Measurements from ENCODE around the gene HGS.

DNA sequence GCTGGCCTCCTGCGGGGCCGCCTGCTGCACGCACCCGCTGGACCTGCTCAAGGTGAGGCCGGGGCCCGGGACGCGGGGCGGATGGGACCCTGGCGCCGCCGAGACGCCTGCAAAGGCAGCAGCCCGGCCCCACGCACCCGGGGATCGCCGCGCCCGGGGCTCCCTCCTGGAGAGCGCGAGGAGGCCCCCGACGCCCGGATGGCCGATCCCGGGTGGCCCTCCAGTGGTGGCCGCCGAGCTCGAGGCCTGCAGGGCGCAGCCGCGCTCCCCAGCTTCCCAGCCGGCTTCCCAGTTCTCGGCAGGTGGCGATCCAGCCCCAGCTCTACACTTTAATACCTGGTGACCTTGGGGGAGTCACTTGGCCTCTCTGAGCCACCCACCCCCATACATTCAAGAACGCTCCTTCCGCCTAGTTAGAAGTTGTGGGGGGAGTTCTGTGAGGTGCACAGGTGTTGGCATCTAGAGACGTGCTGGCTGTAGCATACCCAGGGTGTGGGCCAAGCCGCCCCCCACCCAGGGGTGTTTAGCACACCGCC, 28.7 kb downstream of the HGS start:
- TF ChIP-seq EZH2 (IDR thresholded peaks at IDR 0.05; ENCODE audit: low read depth, low read length, severe bottlenecking): no peak
- 0 out of 2 replicates have a peak, but pooled peaks have one; percentile 5 for TF ChIP-seq POLR2AphosphoS5 (IDR thresholded peaks at IDR 0.05; ENCODE audit: low read depth, low read length)
- no peak for TF ChIP-seq SIRT6 (IDR thresholded peaks at IDR 0.05; ENCODE audit: low read length)
- TF ChIP-seq, protein P1, sequence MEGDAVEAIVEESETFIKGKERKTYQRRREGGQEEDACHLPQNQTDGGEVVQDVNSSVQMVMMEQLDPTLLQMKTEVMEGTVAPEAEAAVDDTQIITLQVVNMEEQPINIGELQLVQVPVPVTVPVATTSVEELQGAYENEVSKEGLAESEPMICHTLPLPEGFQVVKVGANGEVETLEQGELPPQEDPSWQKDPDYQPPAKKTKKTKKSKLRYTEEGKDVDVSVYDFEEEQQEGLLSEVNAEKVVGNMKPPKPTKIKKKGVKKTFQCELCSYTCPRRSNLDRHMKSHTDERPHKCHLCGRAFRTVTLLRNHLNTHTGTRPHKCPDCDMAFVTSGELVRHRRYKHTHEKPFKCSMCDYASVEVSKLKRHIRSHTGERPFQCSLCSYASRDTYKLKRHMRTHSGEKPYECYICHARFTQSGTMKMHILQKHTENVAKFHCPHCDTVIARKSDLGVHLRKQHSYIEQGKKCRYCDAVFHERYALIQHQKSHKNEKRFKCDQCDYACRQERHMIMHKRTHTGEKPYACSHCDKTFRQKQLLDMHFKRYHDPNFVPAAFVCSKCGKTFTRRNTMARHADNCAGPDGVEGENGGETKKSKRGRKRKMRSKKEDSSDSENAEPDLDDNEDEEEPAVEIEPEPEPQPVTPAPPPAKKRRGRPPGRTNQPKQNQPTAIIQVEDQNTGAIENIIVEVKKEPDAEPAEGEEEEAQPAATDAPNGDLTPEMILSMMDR (IDR thresholded peaks at IDR 0.05; ENCODE audit: control extremely low read depth in 1 of 3, insufficient read depth in 1 of 3, low read depth in 1 of 3, low read length in 3 of 3): peak in 2 of 3 experiments; percentile 12 to 15; a peak in 2 of 4 replicates
- no peak for TF ChIP-seq EP300 (IDR thresholded peaks at IDR 0.05; ENCODE audit: borderline replicate concordance in 1 of 2, low read depth in 2 of 2, low read length in 2 of 2)
- no peak for TF ChIP-seq GABPA (IDR thresholded peaks at IDR 0.05; ENCODE audit: borderline replicate concordance, insufficient read depth, low read length)
- TF ChIP-seq JUND (IDR thresholded peaks at IDR 0.05; ENCODE audit: low read length): no peak
- TF ChIP-seq POLR2A (IDR thresholded peaks at IDR 0.05; ENCODE audit: control extremely low read depth in 1 of 2, low read depth in 2 of 2, low read length in 2 of 2): peak in 1 of 2 experiments; percentile 12; a peak in 1 of 3 replicates

All from H1 (cell line).